Spinal cord (tissue), 10 donors: ENCODE results near the gene TNFRSF19. TPM values are rescaled to one million over a fixed set of nuclear protein-coding genes. Genes with fewer than 3 reads are reported as not detected.

ENCODE experiments used
- DNase-seq, 6 donors: peaks; one replicate each; pipeline versions ENCODE4 v3.0.0 to v3.0.0-alpha.2; 2013 to 2015; ENCODE audit warnings: low spot score in 6 of 6, low read depth in 4 of 6
- H3K27ac ChIP-seq: one replicate; pipeline ENCODE4 v1.5.1; 2013; ENCODE audit warnings: low read depth, low read length, control low read depth
- H3K27me3 ChIP-seq: one replicate; pipeline ENCODE4 v1.6.1; 2013; ENCODE audit warnings: low read length; ENCODE audit not compliant: control insufficient read depth, insufficient read depth
- H3K36me3 ChIP-seq: one replicate; pipeline ENCODE4 v1.6.1; 2013; ENCODE audit warnings: low read length; ENCODE audit not compliant: control insufficient read depth, insufficient read depth
- H3K4me1 ChIP-seq: one replicate; pipeline ENCODE4 v1.6.1; 2013; ENCODE audit warnings: low read length; ENCODE audit not compliant: control insufficient read depth, insufficient read depth
- H3K4me3 ChIP-seq: one replicate; pipeline ENCODE4 v1.5.1; 2013; ENCODE audit warnings: low read depth, low read length, control low read depth
- H3K9me3 ChIP-seq: one replicate; pipeline ENCODE4 v1.6.1; 2013; ENCODE audit warnings: low read length; ENCODE audit not compliant: control insufficient read depth, insufficient read depth
- WGBS: methylation state at CpG from one replicate; pipeline ENCODE4 v1.1.5; 2013; ENCODE audit warnings: missing lambda C conversion rate; ENCODE audit not compliant: insufficient coverage; 5-methylcytosine and 5-hydroxymethylcytosine counted together
- polyA plus RNA-seq, 2 donors: library from polyadenylated mRNA; unstranded; fragments of 120-200 nt; gene quantifications; one replicate each; pipeline ENCODE4 v1.2.1, GENCODE V29; 2013; ENCODE audit not compliant: insufficient read length in 2 of 2
- total RNA-seq, 2 donors: library from RNA; depleted of rRNA in 1 of 2; stranded (reverse); fragments of 120-200 nt in 1 of 2; fragments of >200 nt in 1 of 2; gene quantifications; one replicate each; pipeline versions ENCODE4 v1.2.3 to v1.2.4, GENCODE V29; 2013 to 2014
- donor health status: healthy.

Gene TNFRSF19
- total and polyA plus RNA-seq, 4 donors: 30.8 to 38.9 (median 34.3) TPM

- DNase-seq: no peak
- no peaks in the 10 kb centered on the region for H3K9me3 ChIP-seq
- H3K36me3 ChIP-seq: no peaks in the 10 kb centered on the region
- H3K27me3 ChIP-seq: no peaks in the 10 kb centered on the region
- no peak overlapping the region for H3K27ac ChIP-seq
- peaks cover 3% of the 10 kb centered on the region for H3K4me1 ChIP-seq
- WGBS: 67% methylated on average over 1 of the region's 3 CpGs
- no peak overlapping the region for H3K4me3 ChIP-seq
These were observed 9.0 kb upstream of the TNFRSF19 start for GRCh38 chr13:23561261-23561660.

GRCh38 chr13:23563085-23563845 lies 6.9 kb upstream of the TNFRSF19 start:
- DNase-seq: no peak
- no peak overlapping the region for H3K27ac ChIP-seq
- no peaks in the 10 kb centered on the region for H3K9me3 ChIP-seq
- H3K4me1 ChIP-seq: peaks cover 9% of the 10 kb centered on the region
- H3K36me3 ChIP-seq: no peaks in the 10 kb centered on the region
- H3K27me3 ChIP-seq: no peaks in the 10 kb centered on the region
- H3K4me3 ChIP-seq: no peak overlapping the region
- no CpG with 5 or more reads among the region's 4 CpGs for WGBS

GRCh38 chr13:23567906-23568460 lies 2.2 kb upstream of the TNFRSF19 start:
- Histone ChIP-seq H3K36me3 (no peaks in the 10 kb centered on the region), H3K4me3 (no peak overlapping the region), H3K9me3 (no peaks in the 10 kb centered on the region), H3K27me3 (no peaks in the 10 kb centered on the region), H3K27ac (no peak overlapping the region), H3K4me1 (peaks cover 6% of the 10 kb centered on the region)
- DNase-seq: peak in 1 of 6 donors; percentile 38
- WGBS: 26% methylated on average over 5 of the region's 9 CpGs

GRCh38 chr13:23570921-23571315 lies 706 bp downstream of the TNFRSF19 start:
- no CpG with 5 or more reads among the region's 2 CpGs for WGBS
- H3K4me3 ChIP-seq: peak overlapping the region; percentile 63
- H3K27ac ChIP-seq: peak overlapping the region; percentile 90
- no peaks in the 10 kb centered on the region for H3K27me3 ChIP-seq
- no peaks in the 10 kb centered on the region for H3K9me3 ChIP-seq
- H3K4me1 ChIP-seq: peaks cover 10% of the 10 kb centered on the region
- no peaks in the 10 kb centered on the region for H3K36me3 ChIP-seq
- DNase-seq: peak in 2 of 6 donors; percentile 56 to 60

GRCh38 chr13:23571431-23571830 lies 1.2 kb downstream of the TNFRSF19 start:
- no peak for DNase-seq
- peak overlapping the region; percentile 63 for H3K4me3 ChIP-seq
- H3K27ac ChIP-seq: peak overlapping the region; percentile 90
- WGBS: no CpG with 5 or more reads among the region's 2 CpGs
- no peaks in the 10 kb centered on the region for H3K27me3 ChIP-seq
- no peaks in the 10 kb centered on the region for H3K36me3 ChIP-seq
- no peaks in the 10 kb centered on the region for H3K9me3 ChIP-seq
- peaks cover 10% of the 10 kb centered on the region for H3K4me1 ChIP-seq

GRCh38 chr13:23572836-23573235 lies 2.6 kb downstream of the TNFRSF19 start:
- peak overlapping the region; percentile 90 for H3K27ac ChIP-seq
- no CpG with 5 or more reads among the region's 1 CpG for whole genome bisulfite sequencing
- H3K4me3 ChIP-seq: peak overlapping the region; percentile 63

GRCh38 chr13:23574421-23575145 lies 4.4 kb downstream of the TNFRSF19 start:
- DNase-seq: no peak
- WGBS: 57% methylated on average over 2 of the region's 3 CpGs
- no peaks in the 10 kb centered on the region for H3K36me3 ChIP-seq
- no peak overlapping the region for H3K4me3 ChIP-seq
- H3K9me3 ChIP-seq: no peaks in the 10 kb centered on the region
- no peaks in the 10 kb centered on the region for H3K27me3 ChIP-seq
- peaks cover 11% of the 10 kb centered on the region for H3K4me1 ChIP-seq
- no peak overlapping the region for H3K27ac ChIP-seq

More at GRCh38 chr13:23572836-23573235, 2.6 kb downstream of the TNFRSF19 start:
- H3K4me1 ChIP-seq: peaks cover 8% of the 10 kb centered on the region
- DNase-seq: no peak
- H3K27me3 ChIP-seq: no peaks in the 10 kb centered on the region
- H3K36me3 ChIP-seq: no peaks in the 10 kb centered on the region
- H3K9me3 ChIP-seq: no peaks in the 10 kb centered on the region

- H3K4me1 ChIP-seq: peaks cover 11% of the 10 kb centered on the region
- no peak overlapping the region for H3K27ac ChIP-seq
- no CpG with 5 or more reads among the region's 1 CpG for WGBS
- H3K36me3 ChIP-seq: no peaks in the 10 kb centered on the region
- no peak overlapping the region for H3K4me3 ChIP-seq
- H3K9me3 ChIP-seq: no peaks in the 10 kb centered on the region
- no peak for DNase-seq
- no peaks in the 10 kb centered on the region for H3K27me3 ChIP-seq
These were observed 5.4 kb downstream of the TNFRSF19 start for GRCh38 chr13:23575632-23576031.

- 1% methylated on average over 39 of the region's 42 CpGs for WGBS
- H3K4me3 ChIP-seq: peak overlapping the region; percentile 69
- DNase-seq: peak in 2 of 6 donors; percentile 68 to 72
- H3K27me3 ChIP-seq: no peaks in the 10 kb centered on the region
- peaks cover 16% of the 10 kb centered on the region for H3K4me1 ChIP-seq
- H3K36me3 ChIP-seq: no peaks in the 10 kb centered on the region
- no peaks in the 10 kb centered on the region for H3K9me3 ChIP-seq
- H3K27ac ChIP-seq: peak overlapping the region; percentile 86
These were observed 8.3 kb downstream of the TNFRSF19 start for GRCh38 chr13:23578411-23579071.
